GM20431 (cell line): ENCODE data around the gene CEACAM7.
"Not testable (repeated sequence)": the region's sequence is repeated elsewhere in the genome, so short reads cannot be mapped to it uniquely, and the experiment has no call there.

Source experiments
- in situ Hi-C: fragments of 300-500 bp; cut with MseI, MboI; formaldehyde crosslinking; loops from one replicate; pipeline ENCODE4 v1.15.0; 2020; ENCODE audit warnings: low sequenced_read_pairs; ENCODE audit not compliant: unreplicated experiment

CEACAM7 gene

DNA sequence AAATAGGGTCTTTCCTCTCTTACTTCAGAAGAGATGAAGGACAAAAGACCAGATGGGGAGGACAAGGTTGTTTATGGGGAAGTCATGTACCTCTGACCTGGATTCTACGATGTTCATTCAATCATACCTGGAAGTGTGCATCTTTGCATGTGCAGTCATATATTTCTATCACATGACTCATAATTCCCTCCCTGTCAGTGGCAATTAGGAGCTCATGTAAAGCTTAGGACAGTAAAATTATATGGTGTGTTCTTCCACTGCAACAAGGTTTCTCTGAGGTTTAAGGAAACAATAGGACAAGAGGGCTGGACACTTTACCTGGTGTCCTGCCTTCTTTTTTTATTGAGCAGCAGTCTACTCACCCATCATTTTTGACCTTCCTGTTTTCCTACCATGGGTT lies 19.8 kb downstream of the CEACAM7 start:
- in situ Hi-C loops = no loop called here

DNA sequence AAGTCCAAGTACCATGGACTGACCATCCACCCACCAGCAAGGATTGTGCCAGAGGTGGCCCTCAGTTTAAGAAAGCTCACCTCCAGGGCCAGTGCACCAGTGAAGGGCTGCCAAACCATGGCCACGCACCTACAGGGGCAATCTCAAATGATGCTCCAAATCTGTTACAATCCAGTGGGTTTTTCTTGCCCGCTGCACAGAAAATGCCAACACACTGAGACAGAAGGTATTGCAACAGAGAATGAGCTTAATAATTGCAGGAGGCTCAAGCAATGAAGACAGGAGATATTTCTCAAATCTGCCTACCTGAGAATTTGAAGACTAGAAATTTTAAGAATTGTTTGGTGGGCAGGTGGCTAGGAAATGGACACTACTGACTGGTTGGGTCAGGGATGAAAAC lies 22.0 kb downstream of the CEACAM7 start:
- in situ Hi-C loops = no loop called here

DNA sequence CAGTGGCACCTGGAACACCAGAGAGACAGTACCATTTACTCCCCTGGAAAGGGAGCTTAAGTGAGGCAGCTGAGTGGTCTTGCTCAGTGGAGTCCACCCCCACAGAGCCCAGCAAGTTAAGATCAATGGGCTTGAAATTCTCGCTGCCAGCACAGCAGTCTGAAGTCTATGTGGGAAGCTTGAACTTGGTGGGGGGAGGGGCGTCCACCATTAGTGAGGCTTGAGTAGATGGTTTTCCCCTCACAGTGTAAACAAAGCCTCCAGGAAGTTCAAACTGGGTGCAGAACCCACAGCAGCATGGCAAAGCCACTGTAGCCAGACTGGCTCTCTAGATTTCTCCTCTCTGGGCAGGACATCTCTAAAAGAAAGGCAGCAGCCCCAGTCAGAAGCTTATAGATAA lies 30.9 kb downstream of the CEACAM7 start:
- in situ Hi-C loops = no loop called here

DNA sequence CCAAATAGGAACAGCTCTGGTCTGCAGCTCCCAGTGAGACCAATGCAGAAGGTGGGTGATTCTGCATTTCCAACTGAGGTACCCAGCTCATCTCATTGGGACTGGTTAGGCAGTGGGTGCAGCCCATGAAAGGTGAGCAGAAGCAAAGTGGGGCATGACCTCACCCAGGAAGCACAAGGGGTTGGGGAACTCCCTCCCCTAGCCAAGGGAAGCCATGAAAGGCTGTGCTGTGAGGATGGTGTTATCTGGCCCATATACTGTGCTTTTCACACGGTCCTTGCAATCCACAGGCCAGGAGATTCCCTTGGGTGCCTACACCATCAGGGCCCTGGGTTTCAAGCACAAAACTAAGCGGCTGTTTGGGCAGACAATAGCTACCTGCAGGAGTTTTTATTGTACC lies 31.3 kb downstream of the CEACAM7 start:
- in situ Hi-C loops = not testable (repeated sequence)

DNA sequence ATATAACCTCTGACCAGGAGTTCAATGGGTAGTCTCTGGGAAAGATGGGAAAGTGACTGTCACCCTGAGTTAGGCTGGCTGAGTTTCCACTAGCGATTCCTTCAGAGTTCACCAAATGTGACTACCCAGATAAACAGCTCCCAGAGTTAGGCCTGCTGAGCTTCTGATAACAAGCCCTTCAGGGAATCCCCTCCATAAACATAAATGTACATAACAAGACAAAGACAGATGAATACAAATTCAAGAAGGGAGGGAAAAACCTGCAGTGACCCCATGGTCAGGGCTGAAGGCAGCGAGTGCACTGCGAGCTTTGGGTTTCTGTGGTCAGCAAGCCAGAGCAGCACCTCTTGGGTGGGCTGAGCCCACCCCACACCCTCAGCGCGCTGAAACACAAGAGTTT lies 35.8 kb downstream of the CEACAM7 start:
- in situ Hi-C loops = no loop called here

DNA sequence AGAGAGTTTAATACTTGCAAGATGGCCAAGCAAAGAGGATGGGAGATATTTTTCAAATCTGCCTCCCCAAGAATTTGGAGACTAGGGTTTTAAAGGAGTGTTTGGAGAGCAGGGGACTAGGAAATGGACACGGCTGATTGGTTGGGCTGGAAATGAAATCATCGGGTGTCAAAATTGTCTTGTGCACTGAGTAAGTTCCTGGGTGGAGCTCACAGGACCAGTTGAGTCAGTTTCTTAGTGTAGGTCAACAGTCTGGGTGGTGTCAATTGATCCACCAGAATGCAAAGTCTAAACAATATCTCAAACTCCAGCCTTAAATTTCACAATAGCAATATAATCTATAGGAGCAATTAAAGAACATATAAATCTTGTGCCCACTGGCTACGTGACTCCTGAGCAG lies 38.2 kb downstream of the CEACAM7 start:
- in situ Hi-C loops = no loop called here

DNA sequence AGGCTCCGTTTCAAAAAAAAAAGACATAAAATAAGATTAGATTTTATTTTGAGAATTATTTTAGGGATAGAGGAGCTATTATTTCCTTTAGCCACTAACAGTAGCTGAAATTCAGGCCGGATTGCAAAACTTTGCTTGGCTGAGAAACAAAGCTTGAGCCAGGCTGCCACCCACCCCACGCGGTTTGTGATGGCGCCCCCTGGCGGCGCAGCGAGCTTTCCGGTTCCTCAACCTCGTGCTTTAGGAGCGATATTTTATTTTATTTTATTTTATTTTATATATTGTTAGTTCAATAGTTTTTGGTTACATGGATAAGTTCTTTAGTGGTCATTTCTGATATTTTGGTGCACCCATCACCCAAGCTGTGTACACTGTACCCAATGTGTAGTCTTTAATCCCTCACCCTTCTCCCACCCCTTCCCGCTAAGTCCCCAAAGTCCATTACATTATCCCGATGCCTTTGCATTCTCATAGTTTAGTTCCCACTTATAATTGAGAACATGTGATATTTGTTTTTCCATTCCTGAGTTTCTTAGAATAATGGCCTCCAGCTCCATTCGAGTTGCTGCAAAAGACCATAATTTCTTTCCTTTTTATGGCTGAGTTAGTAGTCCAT lies 41.4 kb downstream of the CEACAM7 start:
- in situ Hi-C loops = no loop called here

DNA sequence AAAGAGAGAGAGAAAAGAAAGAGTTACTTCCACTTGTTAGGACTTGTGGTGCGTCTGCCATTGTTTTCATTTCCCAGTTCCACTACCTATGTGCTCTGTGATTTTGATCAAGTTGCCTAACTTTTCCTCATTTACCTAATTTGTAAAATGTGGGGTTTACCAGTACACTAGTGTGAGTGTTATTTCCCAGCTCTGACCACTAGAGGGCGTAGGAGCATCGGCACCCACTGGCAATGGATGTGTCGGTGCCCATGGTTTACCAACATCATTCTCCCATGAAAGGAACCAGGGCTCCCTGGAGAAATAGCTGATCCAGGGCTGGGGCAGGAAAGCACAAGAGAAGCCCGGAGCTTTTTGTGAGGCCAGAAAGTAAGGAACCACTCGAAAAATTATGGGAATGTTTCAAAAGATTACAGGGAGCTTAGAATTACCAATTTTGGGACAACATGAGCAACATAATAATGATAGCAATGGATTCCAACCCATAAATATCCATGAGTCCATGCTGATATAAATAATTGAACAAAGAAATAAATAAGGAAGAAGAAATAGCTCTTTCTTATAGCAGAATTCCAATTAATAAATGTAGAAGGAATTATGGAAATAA lies 46.1 kb downstream of the CEACAM7 start:
- in situ Hi-C loops = no loop called here

DNA sequence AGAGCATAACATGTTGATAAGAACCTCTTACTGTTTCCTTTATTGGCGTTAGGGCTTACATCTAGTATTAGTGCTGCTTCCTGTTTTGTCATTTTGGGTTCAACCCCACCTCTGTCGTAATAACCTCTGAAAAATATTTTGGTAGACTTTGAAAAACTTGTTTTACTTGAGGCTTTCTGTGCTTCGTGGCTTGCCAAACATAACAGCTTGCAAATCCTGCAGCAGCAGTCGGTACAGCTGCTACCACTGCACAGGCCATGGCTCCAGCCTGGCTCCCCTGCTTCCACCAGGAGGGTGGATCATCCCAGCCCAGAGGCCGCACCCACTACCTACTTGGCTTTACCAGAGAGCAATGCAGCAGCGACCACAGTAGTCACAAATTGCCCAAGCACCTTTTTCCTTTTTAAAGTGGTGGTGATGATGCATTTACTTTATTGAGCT lies 49.4 kb downstream of the CEACAM7 start:
- in situ Hi-C loops = no loop called here

DNA sequence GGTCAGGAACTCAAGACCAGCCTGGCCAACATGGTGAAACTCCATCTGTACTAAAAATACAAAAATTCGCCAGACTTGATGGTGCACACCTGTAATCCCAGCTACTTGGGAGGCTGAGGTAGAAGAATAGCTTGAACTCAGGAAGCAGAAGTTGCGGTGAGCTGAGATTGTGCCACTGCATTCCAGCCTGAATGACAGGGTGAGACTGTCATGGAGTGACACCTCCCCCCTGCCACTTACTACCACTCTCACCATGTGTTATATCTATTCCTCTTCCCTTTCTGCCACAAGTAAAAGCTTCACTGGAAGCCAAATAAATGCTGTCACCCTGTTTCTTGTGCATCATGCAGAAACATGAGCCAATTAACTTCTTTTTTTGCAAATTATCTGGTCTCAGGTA lies 50.6 kb downstream of the CEACAM7 start:
- in situ Hi-C loops = no loop called here

DNA sequence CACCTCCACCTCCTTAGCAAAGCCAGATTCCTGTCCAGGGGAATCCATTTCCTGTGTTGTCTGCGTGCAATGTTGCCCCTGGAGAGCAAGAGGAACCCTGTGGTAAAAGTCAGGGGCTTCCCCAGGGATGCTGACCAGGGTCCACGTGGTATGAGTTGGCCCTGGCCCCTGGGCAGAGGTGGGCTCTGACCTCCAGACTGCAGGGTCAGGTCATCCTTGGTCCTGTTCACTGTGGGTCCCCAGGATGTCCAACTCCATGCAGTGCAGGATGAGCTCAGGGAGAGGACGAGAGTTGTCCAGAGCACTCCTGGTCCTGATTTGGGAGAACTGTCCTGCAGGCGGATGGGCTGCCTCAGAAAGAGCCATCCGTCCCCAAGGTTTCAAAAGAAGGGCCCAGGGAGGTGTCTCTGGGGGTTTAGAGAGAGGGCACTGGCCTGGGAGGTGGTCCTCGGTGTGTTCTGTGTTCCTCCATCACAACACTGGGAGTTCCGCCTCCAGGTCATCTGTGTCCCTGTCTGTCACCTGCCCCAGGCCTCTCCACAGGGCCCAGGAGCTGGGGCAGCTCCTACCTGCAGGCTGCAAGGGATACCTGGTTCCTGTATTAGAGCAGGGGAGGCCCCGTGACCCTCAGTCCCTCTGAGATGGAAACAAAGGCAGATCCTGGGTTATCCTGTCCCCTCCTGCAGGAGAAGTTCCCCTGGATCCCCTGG lies 59.9 kb downstream of the CEACAM7 start:
- in situ Hi-C loops = no loop called here

DNA sequence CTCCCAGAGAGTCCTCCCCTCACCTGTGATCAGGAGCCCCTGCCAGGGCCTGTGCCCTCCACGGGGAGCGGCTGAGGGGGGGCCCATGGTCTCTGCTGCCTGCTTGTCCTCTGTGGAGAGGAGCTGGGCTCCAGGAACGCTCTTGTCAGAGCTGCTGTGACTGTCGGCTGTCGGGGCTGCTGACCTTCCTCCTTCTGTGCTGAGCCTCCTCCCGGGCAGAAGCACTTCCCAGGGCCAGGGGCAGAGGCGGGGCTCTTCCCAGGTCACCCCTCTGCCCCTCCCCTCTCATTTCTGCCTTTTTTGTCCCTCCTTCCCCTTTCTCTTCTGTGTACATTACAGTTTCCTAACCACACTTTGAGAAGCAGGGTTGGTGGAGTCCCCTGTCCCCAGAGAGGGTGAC lies 61.2 kb downstream of the CEACAM7 start, which contains the start of gene CEACAM4:
Gene CEACAM4, minus strand, starts transcription at position 198 of the 400 bp plus-strand sequence. Its CDS starts 111 bp downstream, at position 87.
- in situ Hi-C loops = no loop called here

DNA sequence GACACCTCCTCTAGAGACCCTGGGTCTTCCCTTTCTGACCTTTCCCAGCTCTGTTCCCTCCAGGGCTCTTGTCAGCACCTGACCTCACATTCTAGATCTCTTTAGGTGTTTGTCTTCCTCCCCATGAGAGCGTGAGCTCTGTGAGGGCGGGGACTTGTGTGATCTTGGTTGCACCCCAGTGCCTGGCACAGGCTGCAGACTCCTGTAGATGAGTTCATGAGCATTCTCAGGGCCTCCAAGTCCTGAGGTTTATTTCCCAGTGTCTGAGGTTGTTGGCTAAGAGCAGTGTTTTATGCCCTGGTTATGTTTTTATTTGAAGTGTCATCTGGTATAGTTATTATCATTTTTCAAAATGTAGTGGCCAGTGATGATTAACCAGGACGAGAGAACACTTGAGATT lies 61.8 kb downstream of the CEACAM7 start:
- in situ Hi-C loops = no loop called here

DNA sequence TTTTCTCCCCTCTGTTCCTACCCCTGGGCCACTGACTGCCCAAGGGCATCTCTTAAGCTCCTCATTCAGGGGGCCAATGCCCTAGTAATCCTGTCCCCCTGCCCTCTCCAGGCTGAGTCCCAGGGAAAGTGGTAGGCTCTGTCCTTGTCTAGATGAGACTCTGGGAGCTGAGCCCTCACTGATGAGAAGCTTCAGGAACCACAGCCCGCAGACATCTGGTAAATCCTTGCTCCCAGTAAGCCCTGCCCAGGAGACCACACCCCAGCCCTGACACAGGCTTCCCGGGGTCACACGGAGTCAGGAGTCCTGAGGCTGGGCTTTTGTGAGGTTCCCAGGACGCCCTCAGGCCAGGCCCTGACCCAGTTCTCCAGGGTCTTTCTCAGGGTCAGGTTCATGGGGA lies 63.1 kb downstream of the CEACAM7 start:
- in situ Hi-C loops = no loop called here

DNA sequence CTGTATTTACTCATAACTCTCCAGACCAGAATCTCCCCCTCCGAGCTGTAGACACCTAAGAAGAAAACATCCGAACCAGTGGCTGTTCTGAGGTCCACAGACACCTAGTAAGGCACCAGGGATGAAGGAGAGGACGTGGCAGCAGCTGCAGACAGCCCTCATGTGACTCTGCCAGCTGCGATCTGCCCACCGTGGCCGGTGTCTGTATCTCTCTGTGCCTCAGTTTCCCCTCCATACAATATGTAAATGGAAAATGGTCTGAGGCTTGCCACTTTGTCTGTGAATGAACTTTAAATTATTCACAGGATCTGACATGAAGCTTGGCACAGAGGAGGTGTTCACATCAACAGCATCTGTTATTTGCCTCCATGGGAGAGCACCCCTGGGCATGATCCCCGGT lies 63.6 kb downstream of the CEACAM7 start:
- in situ Hi-C loops = no loop called here

DNA sequence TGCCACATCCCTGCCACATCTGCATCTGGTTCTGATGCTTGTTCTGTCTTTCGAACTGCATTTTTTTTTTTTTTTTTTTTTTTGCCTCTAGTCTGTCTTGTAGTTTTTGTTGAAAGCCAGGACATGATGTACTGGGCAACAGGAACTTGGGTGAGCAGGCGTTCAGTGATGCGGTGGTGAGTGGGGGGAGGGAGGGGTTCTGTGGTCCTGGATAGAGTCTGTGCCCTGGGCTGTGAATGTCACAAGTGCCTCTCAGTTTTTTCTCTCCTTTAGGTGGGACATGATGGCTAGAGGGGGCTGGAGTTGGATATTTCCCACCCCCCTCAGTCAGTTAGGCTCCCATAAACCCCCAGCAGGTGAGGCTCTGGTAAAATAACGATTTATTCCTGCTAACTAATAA lies 64.7 kb downstream of the CEACAM7 start:
- in situ Hi-C loops = no loop called here
